SK-MEL-5 (cell line): Measurements from ENCODE around the gene LXN. TPM values are rescaled to one million over a fixed set of nuclear protein-coding genes. Genes with fewer than 3 reads are reported as not detected.

Experiments used
- DNase-seq: peaks from one replicate; pipeline ENCODE4 v3.0.0-alpha.2; 2016; ENCODE audit warnings: low read depth, low spot score
- in situ Hi-C: cut with HindIII; loops from 2 replicates; pipeline ENCODE4 v1.10.0; 2016; ENCODE audit warnings: low sequenced_read_pairs, high pct_unique_total_duplicates, low pct_unique_long_range_greater_than_20kb
- total RNA-seq: library from RNA; depleted of rRNA; stranded (reverse); fragments of >200 nt; shearing (Covaris generic); gene quantifications from 2 replicates; pipeline ENCODE4 v1.2.3, GENCODE V29; 2014

The LXN gene
- total RNA-seq, 1 experiment from 2014 or later, result 273 TPM

DNA sequence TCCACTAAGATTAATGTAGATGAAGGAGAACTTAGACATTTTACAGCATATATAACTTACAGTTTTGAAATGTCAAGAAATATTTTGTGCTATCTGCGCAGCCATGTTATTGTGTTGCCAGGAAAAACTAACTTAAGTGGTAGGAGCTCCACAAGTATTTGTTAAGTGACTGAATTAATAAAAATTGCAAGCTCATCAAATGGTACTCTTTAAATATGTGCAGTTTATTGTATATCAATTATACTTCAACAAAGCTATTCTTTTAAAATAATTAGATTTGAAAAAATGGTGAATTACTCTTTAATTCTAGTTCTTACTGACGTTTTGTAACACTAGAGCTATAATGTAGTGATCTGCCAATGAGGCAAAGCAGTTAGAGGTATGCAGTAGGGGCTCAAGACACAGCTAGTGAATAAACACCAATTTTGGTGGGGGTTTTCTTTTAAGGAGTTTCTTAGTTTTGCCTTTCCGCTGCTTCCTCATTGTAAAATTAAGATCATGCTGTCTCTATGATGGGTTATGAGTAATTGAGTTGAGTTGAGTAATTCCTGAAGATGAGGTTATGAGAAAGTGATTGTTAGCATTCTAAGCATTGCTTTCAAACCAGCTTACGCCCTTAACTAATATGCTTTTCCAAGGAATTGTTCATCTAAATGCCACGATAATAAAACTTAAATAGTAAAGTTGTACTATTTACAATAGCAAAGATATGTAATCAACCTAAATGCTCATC is 10.9 kb upstream of the LXN start:
- no peak for DNase-seq
- in situ Hi-C loops, result no loop called here

DNA sequence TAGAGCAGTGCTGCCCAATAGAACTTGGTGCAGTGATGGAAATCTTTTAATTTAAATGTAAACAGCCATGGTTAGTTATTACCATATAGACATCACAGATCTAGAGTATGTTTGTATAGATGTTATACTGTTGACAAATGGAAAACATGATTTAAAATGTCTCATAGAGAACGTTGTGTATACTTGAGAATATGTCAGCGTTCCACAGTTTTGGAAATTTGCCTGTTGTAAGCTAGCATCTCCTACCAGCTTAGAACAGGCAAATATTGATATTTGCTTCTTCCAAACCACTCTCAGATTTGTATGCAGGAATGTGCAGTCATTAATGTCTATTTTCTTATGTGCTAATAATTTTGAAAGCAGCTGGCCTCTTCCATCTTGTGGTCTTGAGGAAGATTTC is 8.4 kb upstream of the LXN start:
- in situ Hi-C loops, result no loop called here
- DNase-seq, result no peak

- in situ Hi-C loops, result no loop called here
- peak; percentile 84 for DNase-seq
These were observed 7.1 kb upstream of the LXN start for GRCh38 chr3:158679547-158680000.

- DNase-seq, result no peak
- in situ Hi-C loops, result no loop called here
These were observed 6.2 kb upstream of the LXN start for GRCh38 chr3:158678687-158679086.

GRCh38 chr3:158671821-158672214 is 630 bp downstream of the LXN start:
- in situ Hi-C loops, result no loop called here
- DNase-seq, result peak; percentile 33

DNA sequence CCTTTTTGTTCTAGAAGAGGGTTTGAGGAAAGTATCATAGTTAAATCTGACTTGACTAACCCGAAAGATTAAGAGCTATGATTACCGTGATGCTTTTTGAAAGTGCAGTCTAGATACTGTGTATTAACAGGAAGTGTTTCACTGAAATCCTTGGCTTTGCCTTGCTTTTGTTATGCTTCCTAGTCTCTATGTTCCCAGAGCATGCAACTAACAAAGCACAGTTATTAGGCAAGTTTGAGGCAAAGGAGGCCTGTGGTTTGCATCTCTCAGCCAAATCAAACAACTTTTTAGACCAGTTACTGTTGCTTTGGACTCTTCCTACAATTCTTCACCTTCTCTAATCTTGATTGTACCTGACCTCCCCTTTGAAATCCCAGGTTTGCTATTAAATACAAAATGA is 3.9 kb downstream of the LXN start:
- in situ Hi-C loops, result no loop called here
- no peak for DNase-seq

DNA sequence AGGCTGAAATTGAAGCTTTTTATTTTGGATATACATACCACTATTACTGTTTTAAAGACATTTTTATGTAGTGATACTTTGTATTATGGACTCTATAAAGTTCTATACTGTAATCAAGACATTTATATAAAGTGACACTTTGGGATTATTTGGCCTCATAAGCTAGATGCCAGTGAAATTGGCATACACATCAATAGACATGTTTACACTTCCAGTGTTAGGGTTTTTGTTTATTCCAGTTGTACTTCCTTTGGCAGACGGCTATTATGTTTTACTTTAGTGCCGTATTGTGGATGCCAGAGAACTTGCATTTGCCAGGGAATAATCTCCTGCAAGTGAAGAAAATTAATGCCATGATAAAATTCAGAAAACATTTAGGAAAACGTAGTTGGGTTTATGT is 6.0 kb downstream of the LXN start:
- no peak for DNase-seq
- in situ Hi-C loops, result no loop called here

DNA sequence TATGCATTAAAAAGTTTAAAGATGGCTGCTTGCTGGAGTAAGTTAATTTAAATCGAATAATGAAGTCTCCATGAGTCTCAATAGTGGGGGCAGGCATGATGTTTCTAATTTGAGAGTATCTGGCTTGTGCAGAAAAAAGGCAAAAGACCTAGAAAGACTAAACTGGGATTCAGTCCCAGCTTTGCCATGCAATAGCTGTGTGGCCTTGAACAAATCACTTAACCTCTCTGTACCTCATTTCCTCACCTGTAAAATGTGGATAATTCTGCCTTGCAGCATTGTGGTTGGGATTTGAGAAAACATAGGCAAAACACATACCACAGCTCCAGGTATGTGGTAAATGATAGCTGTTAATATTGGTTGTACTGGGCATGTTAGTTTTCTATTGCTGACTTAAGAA is 8.6 kb downstream of the LXN start:
- no peak for DNase-seq
- in situ Hi-C loops, result no loop called here

- DNase-seq, result no peak
- in situ Hi-C loops, result no loop called here
These were observed 9.2 kb downstream of the LXN start for GRCh38 chr3:158663246-158663645.

- no peak for DNase-seq
- in situ Hi-C loops, result no loop called here
These were observed 11.7 kb downstream of the LXN start for GRCh38 chr3:158660711-158661110.

- in situ Hi-C loops, result no loop called here
These were observed 12.8 kb downstream of the LXN start for GRCh38 chr3:158659454-158660237.

GRCh38 chr3:158658889-158659288 is 13.6 kb downstream of the LXN start:
- no peak for DNase-seq
- in situ Hi-C loops, result no loop called here

More at GRCh38 chr3:158659454-158660237, 12.8 kb downstream of the LXN start:
- DNase-seq, result peak; percentile 77

DNA sequence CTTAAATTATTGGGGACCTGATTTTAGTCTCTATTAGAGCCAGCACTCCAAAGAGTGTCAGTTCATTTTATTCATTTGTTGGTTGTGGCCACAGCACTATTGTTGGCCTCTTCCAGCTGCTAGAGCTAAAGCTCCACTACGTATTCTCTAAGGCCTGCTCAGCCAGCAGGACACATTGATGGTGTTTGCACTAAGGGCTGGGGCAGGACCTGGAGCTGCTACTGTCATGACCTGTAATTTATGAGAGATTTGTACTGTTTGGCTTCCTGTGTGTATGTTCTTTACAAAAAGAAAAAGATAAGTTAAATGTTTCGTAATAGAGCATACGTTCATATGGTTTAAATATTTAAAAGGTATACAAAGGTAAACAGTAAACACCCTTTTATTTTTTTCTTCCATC is 20.0 kb downstream of the LXN start:
- no peak for DNase-seq
- in situ Hi-C loops, result no loop called here

DNA sequence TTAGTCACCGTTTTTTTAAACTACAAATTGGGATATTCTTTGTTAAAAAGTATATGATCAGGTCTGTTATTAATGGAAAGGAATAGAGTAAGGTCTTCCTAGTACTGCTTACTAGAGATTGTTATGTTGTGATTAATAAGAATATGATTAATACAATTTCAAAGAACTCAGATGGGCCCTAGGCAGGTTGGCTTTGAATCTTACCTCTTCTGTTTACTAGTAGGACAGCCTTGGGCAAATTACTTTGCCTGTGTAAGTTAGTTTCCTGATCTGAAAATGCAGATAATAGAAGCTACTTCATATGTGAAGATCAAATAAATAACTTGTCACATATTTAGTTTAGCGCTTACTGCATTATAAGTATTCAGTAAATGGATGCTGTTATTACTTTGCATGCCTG is 21.3 kb downstream of the LXN start:
- no peak for DNase-seq
- in situ Hi-C loops, result no loop called here

DNA sequence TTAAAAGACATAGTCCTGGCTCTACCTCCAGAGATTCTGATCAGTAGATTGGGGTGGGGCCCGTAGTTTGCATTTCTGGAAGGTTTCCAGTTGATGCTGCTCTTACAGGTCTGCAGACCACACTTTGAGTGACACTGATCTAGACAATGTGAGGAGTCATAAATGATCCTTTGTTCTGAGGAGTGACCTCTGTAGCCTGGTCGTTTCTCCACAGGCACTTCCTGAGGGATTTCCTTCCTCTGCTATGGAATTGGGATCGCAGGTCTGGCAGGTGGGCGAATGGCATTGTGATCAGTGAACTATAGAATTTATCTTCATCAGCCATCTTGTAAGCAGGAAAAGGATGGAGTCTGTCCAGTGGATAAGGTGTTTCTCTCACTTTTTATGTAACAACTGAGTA is 22.7 kb downstream of the LXN start:
- in situ Hi-C loops, result no loop called here
- DNase-seq, result no peak

DNA sequence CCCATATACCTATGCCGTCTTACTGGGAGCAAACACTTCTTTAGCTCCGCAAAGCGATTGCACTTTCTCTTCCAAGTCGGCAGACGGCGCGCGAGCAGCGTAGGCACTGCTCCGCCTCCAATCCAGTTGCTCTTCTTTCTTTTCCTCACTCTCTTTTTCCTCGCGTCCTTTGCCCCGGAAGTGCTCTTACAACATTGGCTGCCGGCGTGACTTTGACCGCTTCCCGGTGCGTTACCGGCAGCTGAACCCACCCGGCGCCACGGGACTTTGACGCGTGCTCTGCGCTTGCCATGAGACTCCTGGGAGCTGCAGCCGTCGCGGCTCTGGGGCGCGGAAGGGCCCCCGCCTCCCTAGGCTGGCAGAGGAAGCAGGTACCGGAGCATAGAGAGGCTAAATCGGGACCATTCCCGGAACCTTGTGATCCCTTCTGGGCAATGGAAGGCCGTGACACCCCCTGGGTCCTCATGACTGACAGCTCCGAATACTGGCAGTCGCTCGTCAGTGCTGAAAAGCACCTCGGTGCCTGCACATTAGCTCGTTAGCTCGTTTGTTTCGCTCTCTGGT is 28.0 kb downstream of the LXN start, which contains the start of gene GFM1:
Gene GFM1 (plus strand): TSS at position 183 of the 564 bp plus-strand sequence. CDS start 108 bp downstream, at position 291.
- in situ Hi-C loops, result no loop called here

GRCh38 chr3:158642474-158643210 is 29.8 kb downstream of the LXN start:
- no peak for DNase-seq
- in situ Hi-C loops, result no loop called here

More for the DNA sequence above, 28.0 kb downstream of the LXN start, which contains the start of gene GFM1:
- DNase-seq, result peak; percentile 98

DNA sequence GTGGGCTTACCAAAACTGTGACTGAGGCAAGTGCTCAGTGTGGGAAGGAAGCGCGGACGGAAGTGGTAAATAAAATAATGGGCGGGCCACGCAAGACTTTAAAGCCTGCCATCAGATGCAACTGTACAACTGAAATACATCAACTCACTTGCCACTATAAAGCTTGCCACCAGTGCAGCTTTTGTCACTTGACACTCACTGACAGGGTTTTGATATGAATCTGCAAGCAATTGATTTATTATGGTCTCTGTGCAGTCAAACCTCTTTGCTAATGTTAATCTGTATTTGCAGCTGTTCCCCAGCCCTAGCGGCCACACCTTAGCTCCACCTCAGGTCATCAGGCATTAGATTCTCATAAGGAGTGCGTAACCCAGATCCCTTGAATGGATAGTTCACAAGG is 30.4 kb downstream of the LXN start:
- in situ Hi-C loops, result no loop called here
- no peak for DNase-seq
